IPS-NIHi7 (cell line): ENCODE data around the gene EP400.

Experiments used
- DNase-seq: peaks from one replicate; pipeline ENCODE4 v3.0.0; 2012; ENCODE audit warnings: mixed read lengths; ENCODE audit errors: extremely low spot score

Gene EP400

DNA sequence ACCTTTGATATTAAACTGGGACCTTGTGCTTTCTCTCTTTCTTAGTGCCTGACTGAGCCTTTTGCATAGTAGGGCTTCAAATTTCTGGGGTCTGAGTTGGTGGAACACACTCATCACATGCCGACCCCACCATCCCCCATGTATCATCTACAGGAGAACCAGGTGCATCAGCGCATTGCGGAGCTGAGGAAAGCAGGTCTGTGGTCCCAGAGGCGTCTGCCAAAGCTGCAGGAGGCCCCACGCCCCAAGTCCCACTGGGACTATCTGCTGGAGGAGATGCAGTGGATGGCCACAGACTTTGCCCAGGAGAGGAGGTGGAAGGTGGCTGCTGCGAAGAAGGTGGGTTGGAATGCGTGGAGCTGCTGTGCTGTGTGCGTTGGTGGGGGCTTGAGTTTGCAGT is 37.8 kb downstream of the EP400 start:
- DNase-seq = no peak

DNA sequence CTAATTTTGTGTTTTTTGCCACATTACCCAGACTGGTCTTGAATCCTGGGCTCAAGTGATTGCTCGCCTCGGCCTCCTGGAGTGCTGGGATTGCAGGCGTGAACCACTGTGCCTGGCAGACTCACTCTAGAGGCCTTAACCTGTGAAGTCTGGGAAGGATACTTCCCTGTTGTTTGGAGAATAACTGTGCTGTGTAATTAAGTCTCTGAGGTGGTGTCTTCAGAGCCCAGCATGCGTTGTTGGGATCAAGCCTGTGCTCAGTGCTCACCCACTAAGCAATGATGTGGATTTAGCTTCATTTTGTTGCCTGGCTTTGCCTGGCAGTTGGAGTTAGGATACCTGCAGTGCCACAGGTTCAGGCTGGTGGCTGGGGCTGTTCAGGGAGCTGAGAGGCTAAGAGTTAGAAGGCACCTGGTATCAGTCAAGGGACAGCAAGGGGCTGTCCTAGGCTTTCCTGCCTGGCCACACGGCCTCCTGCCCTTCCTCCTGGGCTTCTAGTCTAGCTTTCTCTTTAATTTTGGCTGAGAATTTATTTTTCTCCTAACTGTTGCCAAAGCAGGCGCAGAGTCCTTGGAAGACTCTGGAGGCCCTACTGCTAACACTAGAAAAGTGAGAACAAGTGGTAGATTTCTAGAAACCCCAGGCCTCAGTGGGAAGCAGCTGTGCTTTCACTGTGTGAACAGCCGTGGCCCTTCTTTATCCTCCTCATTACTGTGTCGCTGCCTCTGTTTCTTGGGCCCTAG is 38.5 kb downstream of the EP400 start:
- no peak for DNase-seq

DNA sequence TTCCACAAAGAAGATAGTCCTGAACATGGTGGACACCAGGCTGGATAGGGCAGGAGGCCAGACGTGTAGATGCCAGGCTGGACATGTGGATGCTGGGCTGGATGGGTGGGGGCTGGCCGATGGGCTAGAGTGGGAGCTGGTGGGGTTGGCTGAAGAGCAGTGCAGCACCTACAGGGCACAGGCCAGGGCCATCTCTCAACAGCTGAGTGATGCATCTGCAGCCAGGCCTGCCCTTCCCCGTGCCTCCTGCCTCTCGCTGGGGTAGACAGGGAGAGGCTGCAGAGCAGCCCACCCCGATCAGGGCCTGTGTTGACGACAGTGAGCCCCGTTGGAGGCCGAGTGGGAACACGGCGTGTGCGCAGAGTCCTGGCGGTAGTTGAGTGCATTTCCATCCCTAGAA is 39.3 kb downstream of the EP400 start:
- no peak for DNase-seq

DNA sequence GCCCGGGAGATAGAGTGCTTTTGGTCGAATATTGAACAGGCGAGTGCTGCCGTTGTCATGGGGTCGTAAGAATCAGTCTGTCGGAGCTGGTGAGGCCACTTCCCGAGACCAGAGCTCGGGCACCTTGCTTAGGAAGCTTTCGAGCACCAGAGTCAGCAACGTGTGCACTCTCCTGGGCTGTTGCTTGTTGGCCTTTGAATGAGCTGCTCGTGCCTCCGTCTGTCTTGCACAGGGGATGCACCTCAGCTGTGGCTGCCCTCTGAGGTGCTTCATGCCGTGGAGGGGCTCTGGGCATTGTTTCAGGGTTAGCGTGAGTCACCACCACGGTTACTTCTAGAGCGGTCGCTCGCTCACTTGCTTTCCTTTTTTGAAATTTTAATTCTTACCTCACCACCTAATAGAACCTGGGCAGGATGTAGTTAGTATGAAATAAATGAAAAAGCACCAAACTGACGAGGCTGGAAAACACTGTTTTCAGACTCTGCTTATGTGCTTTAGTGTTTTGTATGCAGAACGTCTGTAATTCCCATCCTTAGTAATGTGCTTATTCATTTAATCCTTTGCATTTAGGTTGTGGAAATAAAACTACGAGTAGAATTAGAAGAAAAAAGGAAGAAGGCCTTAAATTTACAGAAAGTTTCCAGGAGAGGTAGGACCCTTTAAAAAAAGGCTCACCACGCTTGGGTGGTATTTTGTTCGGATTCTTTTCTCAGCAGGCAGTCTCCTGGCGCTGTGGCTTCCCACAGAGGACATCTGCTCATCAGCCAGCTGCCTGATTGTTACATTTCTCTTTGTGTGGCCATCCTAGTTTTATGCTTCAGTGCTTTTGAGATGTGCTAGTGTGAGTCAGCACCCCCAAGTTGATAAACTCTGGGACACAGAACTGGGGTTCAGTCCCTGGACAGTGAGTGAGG is 40.6 kb downstream of the EP400 start:
- peak; percentile 68 for DNase-seq

DNA sequence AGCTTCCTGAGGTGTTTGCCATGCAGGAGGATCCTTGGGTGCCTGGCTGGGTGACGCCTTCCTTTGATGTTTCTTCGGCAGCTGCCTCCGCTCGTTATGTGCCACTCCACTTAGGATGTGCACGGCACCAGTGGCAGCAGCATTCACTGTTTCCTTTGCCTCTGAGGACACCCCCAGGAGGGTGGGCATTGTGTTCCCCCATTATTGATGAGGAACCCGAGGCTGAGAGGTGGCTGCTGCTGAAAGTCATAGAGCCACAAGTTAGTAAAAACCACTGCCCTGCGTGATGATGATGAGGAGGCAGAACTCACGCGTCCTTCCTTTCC is 41.2 kb downstream of the EP400 start:
- DNase-seq = no peak

DNA sequence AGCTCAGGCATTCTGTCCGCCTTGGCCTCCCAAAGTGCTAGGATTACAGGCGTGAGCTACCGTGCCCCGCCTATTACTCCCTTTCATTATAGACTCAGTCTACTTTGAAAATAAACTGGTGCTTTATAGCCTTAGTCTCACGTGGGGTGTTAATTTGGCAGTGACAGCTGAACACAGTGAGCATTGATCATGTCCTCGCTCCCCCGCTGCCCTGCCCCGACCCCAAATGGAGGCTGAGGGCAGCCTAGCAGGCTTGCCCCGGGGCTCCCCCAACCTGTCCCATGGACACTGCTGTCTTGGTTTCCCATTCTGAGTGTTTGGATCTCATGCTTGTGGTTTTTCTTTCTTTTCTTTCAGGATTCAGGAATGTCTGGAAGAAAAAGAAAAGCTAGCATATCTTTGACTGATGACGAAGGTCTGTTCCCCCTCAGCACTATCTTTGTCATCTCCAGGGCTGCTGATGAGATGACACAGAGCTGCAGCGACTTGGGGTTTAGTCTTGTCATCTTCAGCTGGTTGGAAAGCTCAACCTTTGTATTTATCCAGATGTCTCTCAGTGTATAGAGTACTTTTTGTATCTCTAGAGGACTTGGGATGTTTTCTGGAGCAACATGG is 42.2 kb downstream of the EP400 start:
- no peak for DNase-seq

DNA sequence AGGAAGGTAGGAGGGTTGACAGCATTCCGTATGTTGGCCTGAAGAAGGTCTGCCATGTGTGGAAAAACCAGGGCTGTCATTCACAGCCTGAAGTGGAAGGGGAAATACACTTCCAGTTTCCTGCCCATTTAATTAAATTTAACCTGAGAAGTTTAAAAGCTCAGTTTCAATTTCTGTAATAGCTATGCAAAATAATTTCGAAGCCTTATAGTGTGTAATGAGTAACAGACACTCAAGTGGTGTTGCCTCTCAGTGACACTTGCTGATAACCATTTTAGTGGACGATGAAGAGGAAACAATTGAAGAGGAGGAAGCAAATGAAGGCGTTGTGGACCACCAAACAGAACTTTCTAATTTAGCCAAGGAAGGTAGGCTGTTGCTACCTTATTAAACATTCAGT is 44.8 kb downstream of the EP400 start:
- DNase-seq = no peak

DNA sequence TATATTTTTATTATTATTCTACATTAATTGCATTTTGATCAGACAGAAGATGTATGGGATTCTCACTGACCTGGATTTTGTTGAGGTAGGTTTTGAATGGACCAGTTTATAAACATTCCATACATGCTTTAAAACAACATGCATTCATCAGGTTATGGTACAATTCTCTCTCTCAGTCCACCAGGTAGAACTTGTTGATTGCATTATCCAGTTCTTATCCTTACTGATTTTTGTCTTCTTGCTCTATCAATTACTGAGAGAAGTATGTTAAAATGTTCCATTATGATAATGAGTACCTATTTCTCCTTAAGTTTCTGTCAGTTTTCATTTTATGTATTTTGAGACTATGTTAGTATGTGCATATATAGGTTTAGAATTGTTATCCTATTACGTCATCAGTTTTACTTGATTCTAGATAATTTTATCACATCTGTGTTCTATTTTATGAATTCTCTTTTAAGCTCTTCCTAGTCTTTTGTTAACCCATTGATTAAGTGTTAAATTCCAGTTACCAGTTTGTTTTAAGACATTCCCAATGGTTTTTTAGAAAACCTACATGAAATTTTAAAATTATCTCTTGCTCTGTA is 50.6 kb downstream of the EP400 start:
- DNase-seq = no peak

DNA sequence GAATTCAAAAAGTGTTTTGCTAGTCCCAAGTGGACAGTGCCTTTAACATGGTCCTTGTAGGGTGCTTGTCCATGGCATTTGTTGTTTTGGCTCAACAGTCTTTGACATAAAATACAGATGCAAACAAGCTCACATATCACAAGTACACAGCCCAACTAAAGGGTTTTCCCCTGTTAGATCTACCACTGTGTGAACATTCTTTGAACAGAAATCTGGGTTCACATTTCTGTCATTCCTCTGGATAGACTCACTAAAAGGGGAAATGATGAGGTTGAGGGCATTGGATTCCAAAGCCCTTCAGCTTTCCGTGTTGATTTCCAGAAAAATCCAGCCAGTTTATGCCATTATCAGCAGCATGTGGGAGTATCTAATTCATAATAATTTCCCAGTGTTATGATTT is 54.1 kb downstream of the EP400 start:
- DNase-seq = no peak

DNA sequence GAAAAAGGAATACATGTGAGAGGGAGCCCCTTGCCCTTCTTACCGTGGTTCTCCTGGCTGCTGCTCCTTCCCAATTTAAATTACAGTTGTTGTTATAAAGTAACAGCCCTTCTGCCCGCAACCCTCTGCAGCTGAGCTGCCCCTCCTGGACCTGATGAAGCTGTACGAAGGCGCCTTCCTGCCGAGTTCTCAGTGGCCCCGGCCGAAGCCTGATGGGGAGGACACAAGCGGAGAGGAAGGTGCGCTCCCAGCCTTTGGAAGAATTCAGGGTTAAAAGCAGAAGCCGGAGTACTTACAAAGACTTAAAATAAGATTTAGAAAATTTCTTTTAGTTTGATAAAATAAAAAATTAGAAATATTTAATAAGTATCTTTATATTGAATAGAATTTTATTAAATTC is 55.2 kb downstream of the EP400 start:
- DNase-seq = no peak

DNA sequence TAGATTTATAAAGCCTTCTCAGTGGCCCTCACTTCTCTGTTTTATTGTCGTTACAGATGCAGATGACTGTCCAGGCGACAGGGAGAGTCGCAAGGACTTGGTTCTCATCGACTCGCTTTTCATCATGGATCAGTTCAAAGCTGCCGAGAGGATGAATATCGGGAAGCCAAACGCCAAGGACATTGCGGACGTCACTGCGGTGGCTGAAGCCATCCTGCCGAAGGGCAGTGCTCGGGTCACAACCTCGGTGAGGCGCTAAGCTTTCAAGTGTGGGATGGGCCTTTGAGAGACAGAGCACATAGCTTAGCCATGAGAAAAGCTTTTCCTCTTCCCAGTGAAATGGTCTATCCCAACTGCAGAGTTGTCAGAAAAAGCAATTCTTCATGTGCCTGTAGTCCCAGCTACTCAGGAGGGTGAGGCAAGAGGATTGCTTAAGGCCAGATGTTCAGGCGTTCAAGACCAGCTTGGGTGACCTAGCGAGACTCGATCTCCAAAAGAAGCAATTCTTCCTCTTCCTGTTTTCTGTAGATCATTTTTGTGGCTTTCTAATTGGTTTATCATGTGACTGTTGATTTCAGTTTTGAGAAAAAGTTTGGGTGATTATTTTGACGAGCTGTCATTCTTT is 56.4 kb downstream of the EP400 start:
- no peak for DNase-seq

DNA sequence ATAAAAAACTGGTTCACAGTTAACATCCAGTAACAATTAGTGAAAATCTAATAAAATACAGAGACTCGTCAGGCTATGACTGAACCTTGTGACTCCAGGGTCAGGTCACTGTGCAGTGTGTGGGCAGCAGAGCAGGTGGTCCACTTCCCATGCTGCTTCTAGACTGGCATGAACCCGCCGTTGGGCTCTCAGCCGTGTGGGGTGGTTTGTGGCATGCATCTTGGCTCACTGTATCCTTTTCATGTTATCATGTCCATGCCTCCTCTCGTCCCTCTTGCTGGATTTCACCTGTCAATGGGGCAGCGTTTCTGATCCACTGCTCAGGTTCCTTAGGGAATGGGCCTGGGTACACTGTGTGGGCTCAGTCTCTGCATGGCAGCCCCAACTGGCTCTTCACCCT is 57.3 kb downstream of the EP400 start:
- DNase-seq = no peak

DNA sequence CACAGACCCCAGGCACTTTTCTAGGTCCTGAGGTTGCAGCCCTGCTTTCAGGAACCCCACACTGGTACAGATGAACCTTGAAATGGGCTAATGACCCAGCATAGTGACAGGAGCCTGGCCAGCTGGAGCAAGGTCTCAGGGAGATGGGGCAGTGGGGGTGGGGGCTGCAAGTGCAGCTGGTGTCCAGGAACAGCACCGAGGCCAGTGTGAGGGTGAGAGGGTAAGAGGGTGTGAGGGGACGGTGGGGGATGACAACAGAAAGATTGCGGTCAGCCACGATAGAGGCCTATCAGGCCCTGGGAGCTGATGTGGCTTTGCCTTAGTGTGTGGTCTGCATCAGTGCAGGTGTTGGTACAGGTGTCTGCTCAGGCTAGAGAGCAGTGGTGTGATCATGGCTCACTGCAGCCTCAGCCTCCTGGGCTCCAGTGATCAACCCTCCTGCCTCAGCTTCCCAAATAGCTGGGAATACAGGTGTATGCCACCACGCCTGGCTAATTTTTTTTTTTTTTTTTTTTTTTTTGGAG is 59.7 kb downstream of the EP400 start:
- DNase-seq = no peak

DNA sequence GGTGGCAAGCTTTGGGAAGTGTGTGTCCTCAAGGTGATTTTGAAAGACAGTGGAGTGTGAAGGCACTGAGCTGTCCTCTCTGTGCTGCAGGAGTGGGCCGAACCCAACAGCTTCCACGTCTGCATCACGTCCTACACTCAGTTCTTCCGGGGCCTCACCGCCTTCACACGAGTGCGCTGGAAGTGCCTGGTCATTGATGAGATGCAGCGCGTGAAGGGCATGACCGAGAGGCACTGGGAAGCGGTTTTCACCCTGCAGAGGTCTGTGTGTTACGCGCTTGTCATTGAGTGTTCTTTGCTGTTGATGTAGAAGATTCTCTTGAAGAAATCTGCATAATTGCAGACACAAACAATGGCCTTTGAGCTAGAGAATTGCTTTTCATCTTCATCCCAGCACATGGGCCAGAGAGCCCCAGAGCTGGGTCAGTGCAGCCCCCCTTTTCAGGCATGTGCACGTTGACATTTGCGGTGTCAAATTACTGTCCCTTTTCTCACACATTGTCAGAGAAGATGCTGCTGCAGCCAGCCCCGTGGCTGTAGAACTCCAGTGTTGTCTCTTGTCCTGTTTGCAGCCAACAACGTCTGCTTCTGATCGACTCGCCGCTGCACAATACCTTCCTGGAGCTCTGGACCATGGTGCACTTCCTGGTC is 63.3 kb downstream of the EP400 start:
- no peak for DNase-seq

DNA sequence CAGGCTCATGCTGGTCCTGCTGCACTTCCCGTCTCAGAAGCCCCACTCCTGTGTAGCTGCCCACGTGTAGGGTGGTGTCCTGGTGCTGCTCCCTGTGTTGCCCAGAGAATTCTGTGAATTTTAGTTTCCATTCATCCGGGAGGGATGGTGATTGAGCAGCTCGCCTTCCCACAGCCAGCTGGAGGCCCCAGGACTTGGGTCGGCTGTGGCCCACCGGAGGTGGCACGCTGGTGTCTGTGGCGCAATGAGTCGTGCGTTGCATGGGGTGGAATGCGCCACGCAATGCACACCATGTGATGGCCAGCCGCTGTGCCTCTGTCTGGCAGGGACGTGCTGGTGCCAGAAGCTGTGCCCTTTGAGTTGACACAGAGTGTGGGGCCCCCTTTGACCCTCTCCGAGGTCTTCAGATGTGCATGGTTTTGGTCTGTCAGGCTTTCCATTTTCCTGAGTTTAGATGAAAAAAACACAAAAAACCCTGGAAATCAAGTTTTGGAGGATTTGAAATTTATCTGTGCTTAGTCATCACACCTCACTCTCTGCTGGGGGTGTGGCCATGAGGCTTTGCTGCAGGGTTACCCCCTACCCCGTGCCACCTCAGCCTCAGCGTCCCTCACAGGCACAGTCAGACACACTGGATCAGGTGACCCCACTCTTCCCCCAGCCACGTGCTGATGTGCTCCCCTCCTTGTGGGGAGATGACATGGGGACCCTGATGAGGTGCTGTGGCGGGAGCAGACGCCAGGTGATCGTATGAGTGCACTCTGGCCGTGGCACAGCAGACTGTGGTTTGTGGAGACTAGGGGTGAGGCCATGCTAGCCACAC is 64.6 kb downstream of the EP400 start:
- DNase-seq = no peak

DNA sequence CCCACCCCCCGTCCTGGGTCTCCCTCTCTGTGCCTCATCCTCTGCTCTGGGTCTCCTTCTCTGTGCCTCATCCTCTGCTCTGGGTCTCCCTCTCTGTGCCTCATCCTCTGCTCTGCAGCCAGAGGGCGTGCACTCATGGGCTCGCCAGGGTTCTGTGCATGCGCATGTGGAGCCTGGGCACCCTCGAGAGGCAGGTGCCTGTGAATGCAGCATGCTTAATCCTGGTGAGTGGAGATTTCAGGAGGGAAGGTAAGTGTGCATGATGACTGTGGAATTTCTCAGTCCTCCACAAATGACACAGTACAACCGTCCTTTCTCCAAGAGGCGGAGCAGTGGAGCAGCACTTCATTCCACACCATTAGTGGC is 65.2 kb downstream of the EP400 start:
- DNase-seq = no peak

DNA sequence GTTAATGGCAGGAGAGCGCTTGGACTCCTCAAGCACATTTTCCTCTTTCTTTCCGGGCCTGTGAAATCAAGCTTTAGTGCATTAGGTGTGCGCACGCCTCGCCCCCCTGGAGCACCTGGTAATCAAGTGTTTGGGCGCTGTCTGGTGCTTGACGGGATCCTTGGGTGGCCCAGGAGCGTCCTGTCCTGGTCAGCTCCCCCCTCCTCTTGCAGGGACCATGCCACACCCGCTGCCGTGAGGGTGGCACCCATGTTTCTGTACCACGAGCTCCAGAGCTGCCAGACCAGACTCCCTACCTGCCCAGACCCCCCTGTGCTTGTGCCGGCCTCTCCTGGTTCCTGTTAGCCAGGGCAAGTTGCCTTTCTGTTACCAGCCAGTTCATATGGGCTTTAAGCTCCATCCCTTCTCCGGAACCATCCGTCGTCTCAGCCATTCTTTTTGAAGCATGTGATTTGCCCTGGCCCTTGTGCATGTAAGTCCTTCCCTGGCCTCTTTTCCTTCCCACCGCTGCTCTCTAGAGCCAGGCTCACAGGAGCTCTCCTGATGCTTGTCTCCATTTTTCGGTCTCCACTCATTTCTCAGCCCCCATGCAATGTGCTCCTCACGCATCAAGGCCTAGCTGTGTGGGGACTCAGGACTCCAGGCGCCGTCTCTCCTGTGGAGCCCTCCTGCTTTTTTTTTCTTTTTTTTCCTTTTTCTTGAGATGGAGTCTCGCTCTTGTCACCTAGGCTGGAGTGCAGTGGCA is 66.1 kb downstream of the EP400 start:
- DNase-seq = no peak

DNA sequence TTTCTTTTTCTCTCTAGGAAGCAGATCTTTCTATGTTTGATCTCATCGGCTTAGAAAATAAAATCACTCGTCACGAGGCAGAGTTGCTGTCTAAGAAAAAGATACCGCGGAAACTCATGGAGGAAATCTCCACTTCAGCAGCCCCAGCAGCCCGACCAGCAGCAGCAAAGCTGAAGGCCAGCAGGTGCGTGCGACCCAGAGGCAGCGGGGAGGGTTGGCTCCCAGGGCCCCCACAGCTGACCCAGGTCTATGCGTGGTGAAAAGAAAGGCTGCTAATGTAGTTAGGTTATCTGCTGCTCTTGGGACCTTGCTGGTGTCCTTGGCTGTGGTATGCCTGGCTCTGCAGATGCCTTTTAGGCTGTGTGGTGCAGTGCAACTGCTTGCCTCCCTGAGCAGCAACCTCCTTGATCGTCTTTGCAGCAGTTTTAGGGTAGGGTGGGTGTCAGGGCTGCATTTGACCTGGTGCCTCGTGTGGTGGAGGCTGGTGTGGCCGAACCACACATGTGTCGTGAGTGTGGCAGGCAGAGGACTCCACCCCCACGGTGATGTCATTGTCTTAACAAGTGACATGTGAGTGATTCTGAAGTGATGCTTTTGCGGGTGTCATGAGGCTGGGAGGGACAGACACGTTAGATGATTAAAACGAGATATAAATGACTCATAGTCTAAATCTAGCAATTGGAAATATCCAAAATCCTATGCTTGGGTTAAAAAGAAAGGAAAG is 68.6 kb downstream of the EP400 start:
- DNase-seq = no peak

DNA sequence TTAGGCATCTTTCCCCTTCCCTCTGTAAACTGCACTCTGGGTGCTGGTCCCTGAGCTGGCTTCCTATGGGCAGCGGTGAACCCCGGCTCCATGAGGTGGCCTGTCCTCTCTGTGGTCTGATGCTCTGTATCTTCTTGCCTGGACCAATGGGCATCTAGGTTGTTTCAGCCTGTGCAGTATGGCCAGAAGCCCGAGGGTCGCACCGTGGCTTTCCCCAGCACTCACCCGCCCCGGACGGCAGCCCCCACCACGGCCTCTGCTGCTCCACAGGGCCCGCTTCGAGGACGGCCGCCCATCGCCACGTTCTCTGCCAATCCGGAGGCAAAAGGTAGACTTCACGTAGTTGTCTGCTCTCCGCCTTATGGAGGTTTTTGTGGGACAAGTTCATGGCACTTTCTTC is 70.1 kb downstream of the EP400 start:
- DNase-seq = no peak
